Measurements from ENCODE around the gene RBM20. TPM values are rescaled to one million over a fixed set of nuclear protein-coding genes. Genes with fewer than 3 reads are reported as not detected.
A peak's percentile ranks its signal among the peaks of the same experiment; 100 is the strongest.

RBM20 gene
- total RNA-seq, 1 donor from 2014 or later, result 101 TPM

DNA sequence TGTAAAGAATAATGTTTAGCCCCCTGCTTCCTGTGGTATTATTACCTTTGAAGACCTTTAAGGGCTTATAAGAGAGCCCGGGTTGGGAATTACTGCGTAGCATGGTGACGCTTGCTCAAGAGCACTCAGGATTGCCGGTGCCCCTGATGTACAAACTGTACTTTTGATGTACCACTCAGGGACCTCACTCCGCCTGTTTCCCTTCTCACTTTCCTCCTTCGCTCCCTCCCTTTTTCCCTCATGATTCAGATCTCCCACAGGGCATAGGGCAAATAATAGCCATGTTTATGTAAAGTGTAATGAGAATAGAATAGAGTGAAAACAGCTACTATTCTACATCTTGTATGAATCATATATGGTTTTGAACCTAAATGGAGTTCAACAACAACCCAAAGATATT lies 149.8 kb downstream of the RBM20 start:
- Histone ChIP-seq H3K4me1 (peaks cover 85% of the 10 kb centered on the region), H3K27ac (replicated peaks) (peak overlapping the region; percentile 85)
- intact Hi-C loops (cut with micrococcal nuclease), result no loop called here

DNA sequence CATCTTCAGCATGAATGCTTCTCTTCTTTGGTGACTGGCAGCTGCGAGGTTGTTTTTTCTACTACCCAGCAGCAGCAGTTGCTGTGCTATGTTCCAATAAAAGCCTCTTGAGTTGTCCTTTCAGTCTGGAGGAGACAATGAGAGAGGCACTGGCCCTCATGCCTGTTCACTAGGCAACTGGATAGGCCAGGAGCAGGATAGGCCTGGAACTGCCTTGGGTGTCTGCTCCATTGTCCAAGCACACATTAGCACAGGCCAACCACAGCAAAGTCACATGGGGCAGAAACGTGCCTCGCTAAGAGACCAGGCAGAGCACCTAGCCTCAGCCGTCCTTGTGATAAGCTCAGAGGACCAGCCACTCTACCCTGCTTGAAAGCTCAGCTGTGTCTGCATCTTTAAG lies 150.7 kb downstream of the RBM20 start:
- intact Hi-C loops (cut with micrococcal nuclease), result no loop called here
- Histone ChIP-seq H3K4me3 (no peak overlapping the region), H3K36me3 (peaks cover 24% of the 10 kb centered on the region), H3K27ac (replicated peaks) (peak overlapping the region; percentile 85), H3K9me3 (replicated peaks) (no peaks in the 10 kb centered on the region), H3K27me3 (ENCODE audit: low read depth) (no peaks in the 10 kb centered on the region), H3K4me1 (peaks cover 76% of the 10 kb centered on the region)
- peak; percentile 73 for DNase-seq
- TF ChIP-seq, protein P1, sequence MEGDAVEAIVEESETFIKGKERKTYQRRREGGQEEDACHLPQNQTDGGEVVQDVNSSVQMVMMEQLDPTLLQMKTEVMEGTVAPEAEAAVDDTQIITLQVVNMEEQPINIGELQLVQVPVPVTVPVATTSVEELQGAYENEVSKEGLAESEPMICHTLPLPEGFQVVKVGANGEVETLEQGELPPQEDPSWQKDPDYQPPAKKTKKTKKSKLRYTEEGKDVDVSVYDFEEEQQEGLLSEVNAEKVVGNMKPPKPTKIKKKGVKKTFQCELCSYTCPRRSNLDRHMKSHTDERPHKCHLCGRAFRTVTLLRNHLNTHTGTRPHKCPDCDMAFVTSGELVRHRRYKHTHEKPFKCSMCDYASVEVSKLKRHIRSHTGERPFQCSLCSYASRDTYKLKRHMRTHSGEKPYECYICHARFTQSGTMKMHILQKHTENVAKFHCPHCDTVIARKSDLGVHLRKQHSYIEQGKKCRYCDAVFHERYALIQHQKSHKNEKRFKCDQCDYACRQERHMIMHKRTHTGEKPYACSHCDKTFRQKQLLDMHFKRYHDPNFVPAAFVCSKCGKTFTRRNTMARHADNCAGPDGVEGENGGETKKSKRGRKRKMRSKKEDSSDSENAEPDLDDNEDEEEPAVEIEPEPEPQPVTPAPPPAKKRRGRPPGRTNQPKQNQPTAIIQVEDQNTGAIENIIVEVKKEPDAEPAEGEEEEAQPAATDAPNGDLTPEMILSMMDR (IDR thresholded peaks at IDR 0.05; ENCODE audit: borderline replicate concordance), result no peak

More for the DNA sequence above, 149.8 kb downstream of the RBM20 start:
- TF ChIP-seq, protein P1 (IDR thresholded peaks at IDR 0.05; ENCODE audit: borderline replicate concordance), result no peak
- no peaks in the 10 kb centered on the region for H3K27me3 ChIP-seq (ENCODE audit: low read depth)
- H3K4me3 ChIP-seq, result no peak overlapping the region
- H3K9me3 ChIP-seq (replicated peaks), result no peaks in the 10 kb centered on the region
- H3K36me3 ChIP-seq, result peaks cover 15% of the 10 kb centered on the region
- DNase-seq, result no peak

- H3K4me1 ChIP-seq, result peaks cover 60% of the 10 kb centered on the region
- intact Hi-C loops (cut with micrococcal nuclease), result no loop called here
- DNase-seq, result no peak
- H3K36me3 ChIP-seq, result peaks cover 24% of the 10 kb centered on the region
- no peak overlapping the region for H3K4me3 ChIP-seq
- TF ChIP-seq, protein P1 (IDR thresholded peaks at IDR 0.05; ENCODE audit: borderline replicate concordance), result no peak
- H3K27me3 ChIP-seq (ENCODE audit: low read depth), result no peaks in the 10 kb centered on the region
- peak overlapping the region; percentile 85 for H3K27ac ChIP-seq (replicated peaks)
- no peaks in the 10 kb centered on the region for H3K9me3 ChIP-seq (replicated peaks)
These were observed 153.3 kb downstream of the RBM20 start for GRCh38 chr10:110797416-110797815.

DNA sequence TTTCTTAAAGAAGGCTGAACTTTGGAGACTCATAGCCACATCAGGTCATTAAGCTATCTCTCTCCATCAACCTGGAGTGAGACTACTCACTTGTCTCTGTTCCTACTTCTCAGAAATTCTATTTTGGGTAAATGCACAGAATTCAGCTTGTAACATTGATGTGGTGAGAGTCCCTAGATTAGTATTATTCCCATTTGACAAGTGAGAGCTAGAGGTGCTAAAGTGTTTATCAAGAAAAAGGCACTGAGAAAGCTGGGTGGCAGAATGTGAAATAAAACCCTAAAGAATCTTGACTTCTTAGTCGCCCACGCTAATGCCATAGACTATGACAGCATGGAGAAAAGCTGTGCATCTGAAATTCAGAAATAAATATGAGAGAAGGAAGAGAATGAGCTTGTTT lies 154.2 kb downstream of the RBM20 start:
- peaks cover 60% of the 10 kb centered on the region for H3K4me1 ChIP-seq
- H3K9me3 ChIP-seq (replicated peaks), result no peaks in the 10 kb centered on the region
- peaks cover 24% of the 10 kb centered on the region for H3K36me3 ChIP-seq
- TF ChIP-seq, protein P1 (IDR thresholded peaks at IDR 0.05; ENCODE audit: borderline replicate concordance), result no peak
- no peak overlapping the region for H3K4me3 ChIP-seq
- intact Hi-C loops (cut with micrococcal nuclease), result no loop called here
- peak overlapping the region; percentile 85 for H3K27ac ChIP-seq (replicated peaks)
- no peak for DNase-seq
- H3K27me3 ChIP-seq (ENCODE audit: low read depth), result no peaks in the 10 kb centered on the region

GRCh38 chr10:110802090-110802489 lies 158.0 kb downstream of the RBM20 start:
- intact Hi-C loops (cut with micrococcal nuclease), result loop anchor here (10.0 kb wide), 1 partner anchor 93 kb away; no protein-coding TSS in a partner anchor
- TF ChIP-seq, protein P1 (IDR thresholded peaks at IDR 0.05; ENCODE audit: borderline replicate concordance), result no peak
- peaks cover 53% of the 10 kb centered on the region for H3K4me1 ChIP-seq
- H3K9me3 ChIP-seq (replicated peaks), result no peaks in the 10 kb centered on the region
- no peaks in the 10 kb centered on the region for H3K27me3 ChIP-seq (ENCODE audit: low read depth)
- H3K27ac ChIP-seq (replicated peaks), result peak overlapping the region; percentile 62
- no peak for DNase-seq
- peaks cover 24% of the 10 kb centered on the region for H3K36me3 ChIP-seq
- H3K4me3 ChIP-seq, result no peak overlapping the region

Measured in left ventricle myocardium inferior (tissue), 1 donor.